Mucosa of gallbladder (tissue), 1 donor: ENCODE measurements around the gene IL12RB1. TPM values are rescaled to one million over a fixed set of nuclear protein-coding genes. Genes with fewer than 3 reads are reported as not detected.
"Not testable (repeated sequence)": the region's sequence is repeated elsewhere in the genome, so short reads cannot be mapped to it uniquely, and the experiment has no call there.

Experiments used
- DNase-seq: peaks from one replicate; pipeline ENCODE4 v3.0.0-alpha.2; 2020; ENCODE audit warnings: low spot score
- total RNA-seq: library from RNA; stranded (reverse); gene quantifications from one replicate; pipeline ENCODE4 v1.2.1, GENCODE V29; 2021
- donor health status: DM: no; HTN: no; CAD: no.

The IL12RB1 gene
- total RNA-seq, 1 donor from 2014 or later = 3.1 TPM

GRCh38 chr19:18112989-18113478 lies 26.3 kb upstream of the IL12RB1 start:
- DNase-seq = peak; percentile 83

GRCh38 chr19:18110609-18111232 lies 24.0 kb upstream of the IL12RB1 start:
- no peak for DNase-seq

DNA sequence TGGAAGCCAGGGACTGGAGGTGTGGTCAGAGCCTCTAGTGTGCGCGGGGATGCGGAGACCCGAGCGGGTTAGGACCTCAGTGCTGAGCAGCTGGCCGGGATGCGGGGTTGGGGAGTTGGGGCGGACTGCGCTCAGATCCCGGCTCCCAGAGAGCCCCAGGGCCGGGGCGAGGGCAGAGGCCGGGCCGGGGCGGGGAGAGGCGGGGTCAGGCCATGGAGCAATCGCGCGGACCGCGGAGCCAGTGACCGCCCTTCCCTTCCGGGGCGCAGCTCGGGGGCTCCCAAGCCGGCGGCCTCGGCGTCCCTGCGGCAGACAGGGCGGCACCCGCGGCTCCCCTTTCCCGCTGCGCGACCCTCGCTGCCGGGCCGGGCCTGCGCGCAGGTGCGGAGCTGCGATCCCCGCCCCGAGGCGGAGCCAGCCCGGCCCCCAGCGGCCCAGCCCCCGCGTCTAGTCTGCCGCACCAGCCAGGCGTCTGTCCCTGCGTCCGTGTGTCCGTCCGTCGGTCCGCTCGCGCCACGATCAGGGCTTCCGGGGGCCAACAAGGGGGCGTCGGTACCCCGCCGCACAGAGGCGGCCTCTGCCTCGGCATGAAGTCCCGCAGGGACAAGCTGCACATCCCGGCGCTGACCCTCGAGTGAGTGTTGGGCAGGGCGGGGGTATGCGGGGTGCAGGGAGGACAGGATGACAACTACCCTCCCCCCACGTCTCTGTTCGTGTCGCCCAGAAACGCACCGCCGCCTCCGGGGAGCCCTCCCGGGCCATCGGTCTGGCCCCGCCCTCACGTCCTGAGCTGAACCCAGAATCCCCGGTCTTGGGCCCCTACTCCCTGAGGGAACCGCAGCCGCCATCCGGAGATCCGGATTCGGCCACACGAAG lies 23.2 kb upstream of the IL12RB1 start:
- DNase-seq = no peak

DNA sequence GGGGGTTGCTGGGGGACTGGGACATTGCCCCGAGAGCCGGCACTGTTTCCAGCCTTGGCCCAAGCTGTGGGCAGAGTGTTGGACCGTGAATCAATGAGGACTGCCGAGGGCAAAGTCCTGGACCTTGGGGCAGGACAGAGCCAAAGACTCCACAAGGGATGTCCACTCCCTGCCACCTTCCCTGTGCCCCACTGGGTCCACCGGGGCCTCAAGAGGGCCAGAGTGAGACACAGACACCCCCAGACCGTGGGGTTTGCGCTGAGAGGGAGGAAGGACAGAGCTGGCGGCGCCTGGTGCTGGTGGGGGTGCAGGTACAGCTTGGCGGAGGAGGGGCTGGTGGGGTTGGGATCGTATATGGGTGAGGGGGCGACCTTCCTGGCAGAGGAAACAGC lies 22.6 kb upstream of the IL12RB1 start:
- DNase-seq = no peak

DNA sequence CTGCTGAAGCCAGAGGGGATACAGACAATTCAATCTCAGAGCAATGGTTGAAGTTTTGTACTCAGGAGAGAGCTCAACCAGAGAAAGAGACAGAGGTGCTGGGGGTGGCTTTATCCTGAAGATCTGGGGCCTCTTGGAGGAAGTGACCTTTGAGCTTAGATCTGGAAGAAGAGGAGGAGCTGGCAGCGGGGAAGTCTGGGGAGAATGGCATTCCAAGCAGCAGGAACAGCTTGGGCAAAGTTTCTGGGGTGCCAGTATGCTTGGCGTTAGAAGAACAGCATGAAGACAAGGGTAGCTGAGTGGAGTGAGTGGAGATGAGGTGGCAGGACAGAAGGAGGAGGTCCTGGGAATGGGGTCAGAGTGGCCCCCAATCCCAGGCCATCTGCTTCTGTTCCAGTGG lies 22.2 kb upstream of the IL12RB1 start:
- no peak for DNase-seq

DNA sequence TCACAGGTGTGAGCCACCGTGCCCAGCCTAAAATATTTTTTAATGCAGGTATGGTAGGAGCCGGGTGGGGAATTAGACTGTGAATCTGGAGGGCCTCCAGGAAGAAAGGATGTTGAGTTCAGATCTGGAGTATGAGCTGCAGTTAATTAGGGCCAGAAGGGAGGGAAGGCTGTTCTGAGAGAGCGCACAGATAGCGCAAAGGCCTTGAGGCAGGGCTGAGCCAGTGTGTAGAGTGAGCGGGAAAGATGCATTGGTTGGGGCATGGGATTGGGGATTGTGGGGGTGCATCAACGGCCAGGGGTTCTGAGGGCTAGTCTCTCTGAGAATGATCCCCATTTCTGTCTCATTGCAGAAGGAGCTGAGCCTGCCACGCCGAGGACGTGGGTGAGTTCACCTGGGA lies 20.5 kb upstream of the IL12RB1 start:
- DNase-seq = no peak

- DNase-seq = not testable (repeated sequence)
Observed at GRCh38 chr19:18105259-18105658, 18.5 kb upstream of the IL12RB1 start.

GRCh38 chr19:18104793-18105131 lies 18.0 kb upstream of the IL12RB1 start:
- no peak for DNase-seq

DNA sequence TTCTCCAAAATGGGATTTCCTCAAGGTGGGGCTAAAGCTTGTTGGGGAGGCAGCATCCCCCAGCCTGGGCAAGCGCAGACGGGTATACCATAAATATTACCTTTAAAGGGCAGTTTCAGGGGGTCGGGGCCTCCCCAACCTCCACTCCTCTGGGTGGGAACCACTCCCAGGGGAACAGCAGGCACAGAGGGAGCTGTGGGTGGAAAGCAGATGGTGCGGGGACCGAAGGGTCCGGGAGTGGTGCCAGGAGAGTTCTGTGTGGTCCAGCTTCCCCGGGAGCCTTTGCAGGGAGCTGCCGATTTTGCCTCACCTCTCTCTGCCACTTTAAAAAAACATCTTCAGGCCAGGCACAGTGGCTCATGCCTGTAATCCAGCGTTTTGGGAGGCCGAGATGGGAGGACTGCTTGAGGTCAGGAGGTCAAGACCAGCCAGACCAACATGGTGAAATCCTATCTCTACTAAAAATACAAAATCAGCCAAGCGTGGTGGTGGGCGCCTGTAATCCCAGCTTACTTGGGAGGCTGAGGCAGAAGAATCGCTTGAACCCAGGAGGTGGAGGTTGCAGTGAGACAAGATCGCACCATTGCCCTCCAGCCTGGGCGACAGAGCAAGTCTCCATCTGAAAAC lies 16.3 kb upstream of the IL12RB1 start:
- DNase-seq = no peak

- DNase-seq = no peak
Observed at GRCh38 chr19:18101268-18101667, 14.5 kb upstream of the IL12RB1 start.

- no peak for DNase-seq
Observed at GRCh38 chr19:18100710-18101109, 14.0 kb upstream of the IL12RB1 start.

DNA sequence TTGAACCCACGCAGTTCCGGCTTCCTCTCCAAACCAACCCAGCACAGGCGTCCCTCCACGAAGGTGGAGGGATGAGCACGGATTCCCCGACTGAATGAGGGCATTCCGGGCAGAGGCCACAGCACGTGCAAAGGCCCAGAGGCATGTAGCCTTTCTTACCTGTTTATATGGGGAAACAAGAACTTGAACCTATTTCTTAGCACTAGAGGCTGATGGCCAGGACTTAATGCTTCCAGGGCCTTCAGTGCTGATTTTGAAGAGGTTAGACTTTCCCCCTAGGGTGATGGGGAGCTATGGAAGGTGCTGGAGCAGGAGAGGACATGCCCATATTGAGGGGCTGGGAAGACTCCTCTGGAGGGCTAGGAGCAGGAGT lies 12.9 kb upstream of the IL12RB1 start:
- DNase-seq = no peak

DNA sequence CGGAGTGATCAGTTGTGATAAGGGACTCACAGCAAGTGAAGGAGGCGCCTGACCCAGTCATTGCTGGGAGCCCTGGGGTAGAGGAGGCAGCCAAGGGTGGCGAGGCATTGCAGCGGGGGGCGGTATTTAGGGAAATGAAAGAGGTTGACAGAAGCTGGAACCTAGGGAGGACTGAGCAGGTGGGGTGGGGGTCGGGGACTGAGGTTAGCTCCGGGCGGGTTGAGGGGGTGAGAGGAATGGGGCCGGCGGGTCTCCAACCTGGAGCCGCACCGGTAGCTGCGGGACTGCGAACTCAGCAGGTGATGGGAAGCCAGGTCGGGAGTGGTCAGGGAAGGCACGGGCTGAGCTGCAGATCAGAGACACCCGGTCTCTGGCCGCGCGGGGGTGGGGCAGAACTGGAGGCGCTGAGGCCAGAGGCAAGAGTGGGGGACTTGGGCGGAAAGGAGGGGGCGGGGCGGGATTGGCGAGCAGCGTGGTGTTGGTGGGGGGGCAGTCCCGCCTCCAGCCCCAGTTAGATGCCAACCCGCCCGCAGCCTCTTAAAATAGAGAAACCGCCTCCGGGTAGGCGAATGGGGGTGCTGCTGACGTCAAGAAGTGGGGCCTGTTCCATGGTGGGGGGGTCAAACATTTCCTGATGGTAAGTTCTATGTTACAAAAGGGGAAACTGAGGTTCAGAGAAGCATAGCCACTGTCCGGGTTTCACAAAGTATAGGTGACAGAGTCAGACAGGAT lies 12.3 kb upstream of the IL12RB1 start:
- no peak for DNase-seq

DNA sequence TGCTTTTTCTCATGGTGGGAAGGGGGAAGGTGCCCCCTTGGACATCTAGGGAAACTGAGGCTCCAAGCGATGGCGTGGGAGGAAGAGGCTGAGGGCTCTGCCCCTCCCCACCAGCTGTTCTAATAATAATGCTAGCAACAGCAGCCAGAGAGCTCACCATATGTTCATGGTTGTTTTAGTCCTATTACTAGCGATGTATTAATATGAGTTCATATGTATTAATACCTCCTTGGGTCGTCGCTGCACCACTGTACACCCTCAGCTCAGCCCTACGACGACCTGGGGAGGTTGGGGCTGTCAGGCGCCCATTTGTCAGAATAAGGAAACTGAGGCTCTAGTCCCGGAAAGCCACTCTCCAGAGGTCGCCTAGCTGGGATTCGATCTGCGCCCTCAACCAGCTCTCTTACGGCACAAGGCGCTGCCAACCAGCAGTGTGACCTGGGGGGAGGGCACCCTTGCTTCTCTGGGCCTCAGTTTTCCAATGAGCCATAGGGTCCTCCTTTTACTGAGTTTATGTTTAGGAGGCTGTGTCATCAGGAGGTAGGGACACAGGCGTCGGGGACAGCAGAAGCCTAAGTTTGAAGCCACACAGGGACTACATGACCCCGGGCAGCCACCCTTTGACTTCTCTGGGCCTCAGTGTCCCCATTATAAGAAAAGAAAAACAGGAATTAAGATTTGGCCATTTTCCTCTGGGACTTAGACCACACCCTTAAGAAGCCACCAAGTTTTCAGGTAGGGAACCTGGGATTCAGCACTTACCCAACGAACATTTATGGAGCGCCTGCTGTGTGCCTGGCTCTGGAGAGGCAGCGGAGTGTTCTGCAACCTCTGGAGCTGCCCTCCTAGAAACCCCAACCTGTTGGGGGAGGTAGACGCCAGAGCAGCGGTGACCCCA lies 11.5 kb upstream of the IL12RB1 start:
- no peak for DNase-seq

- peak; percentile 91 for DNase-seq
Observed at GRCh38 chr19:18097217-18097992, 10.7 kb upstream of the IL12RB1 start, which contains the start of gene MAST3. TSS of gene MAST3 (plus strand) at chr19:18097778. CDS start at chr19:18097793, 15 bp downstream.

DNA sequence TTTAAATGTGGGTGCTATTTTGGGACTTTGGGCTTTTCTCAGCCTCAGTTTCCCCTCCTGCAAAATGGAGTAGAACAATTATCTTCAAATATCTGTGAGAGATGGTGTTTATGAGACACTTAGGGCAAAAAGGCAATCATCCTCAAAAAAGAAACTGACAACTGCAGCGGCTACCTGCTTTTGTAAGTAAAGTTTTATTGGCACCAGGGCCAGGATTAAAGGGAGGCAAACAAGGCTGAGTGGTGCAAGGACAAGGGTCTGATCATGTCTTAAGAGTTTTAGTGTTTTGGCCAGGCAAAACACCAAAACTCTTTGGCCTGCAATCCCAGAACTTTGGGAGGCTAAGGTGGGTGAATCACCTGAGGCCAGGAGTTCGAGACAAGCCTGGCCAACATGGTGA lies 9.5 kb upstream of the IL12RB1 start:
- DNase-seq = no peak

DNA sequence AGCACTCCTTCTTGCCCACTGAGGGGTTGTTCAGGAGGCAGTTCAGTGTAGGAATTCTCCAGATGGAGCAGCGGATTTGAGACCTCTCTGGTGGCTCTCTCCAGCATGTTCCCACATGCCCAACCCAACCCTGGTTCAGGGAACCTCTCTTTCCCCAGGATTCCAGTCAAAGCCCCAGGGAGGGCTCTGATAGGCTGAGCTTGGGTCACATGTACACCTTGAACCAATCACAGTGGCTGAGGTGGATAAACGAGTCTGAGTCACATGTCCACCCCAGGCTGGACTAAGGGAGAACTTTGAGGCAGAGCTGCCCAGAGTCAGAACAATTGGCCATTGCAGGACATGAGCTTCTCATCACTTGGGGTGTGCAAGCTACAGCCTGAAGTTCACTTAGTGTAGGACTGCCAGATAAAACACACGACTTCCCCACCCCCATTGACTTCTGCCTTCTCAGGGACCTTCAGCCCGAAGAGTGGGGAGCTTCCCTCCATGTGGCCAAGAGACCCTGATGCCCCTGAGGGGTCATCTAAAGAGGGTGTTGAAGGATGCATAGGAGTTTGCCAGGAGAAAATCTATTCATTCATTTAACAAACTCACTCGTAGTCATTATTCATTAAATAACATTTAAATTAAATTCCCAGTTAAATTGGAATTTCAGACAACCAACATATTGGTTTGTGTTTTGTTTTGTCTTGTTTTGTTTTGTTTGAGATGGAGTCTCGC lies 6.9 kb upstream of the IL12RB1 start:
- no peak for DNase-seq

- DNase-seq = peak; percentile 67
Observed at GRCh38 chr19:18091217-18091608, 4.5 kb upstream of the IL12RB1 start.

- no peak for DNase-seq
Observed at GRCh38 chr19:18090545-18091216, 3.9 kb upstream of the IL12RB1 start.
